Fibroblast of mammary gland (primary cell): ENCODE measurements around the gene TTBK1.
A peak's percentile ranks its signal among the peaks of the same experiment; 100 is the strongest.

ENCODE experiments used
- DNase-seq: peaks from one replicate; pipeline ENCODE4 v3.0.0-alpha.2; 2010; ENCODE audit warnings: low read depth
- H3K4me3 ChIP-seq: 2 replicates; pipeline ENCODE4 v1.5.1; 2011; ENCODE audit warnings: low read depth, mild to moderate bottlenecking, low read length, moderate library complexity; ENCODE audit not compliant: control insufficient read depth
- CTCF ChIP-seq: conservative IDR thresholded peaks from 2 replicates; pipeline ENCODE4 v1.5.1; 2011; ENCODE audit warnings: low read depth, low read length, inconsistent platforms; ENCODE audit not compliant: control insufficient read depth, insufficient read depth

Gene TTBK1

GRCh38 chr6:43262780-43263313 lies 19.6 kb downstream of the TTBK1 start:
- DNase-seq, result no peak
- TF ChIP-seq CTCF, result no peak
- no peak overlapping the region for H3K4me3 ChIP-seq

GRCh38 chr6:43263314-43264178 lies 20.3 kb downstream of the TTBK1 start:
- H3K4me3 ChIP-seq, result no peak overlapping the region
- DNase-seq, result peak; percentile 56
- peak; percentile 64 for TF ChIP-seq CTCF

- H3K4me3 ChIP-seq, result no peak overlapping the region
- no peak for DNase-seq
- no peak for TF ChIP-seq CTCF
Measured at GRCh38 chr6:43264599-43265145, 21.4 kb downstream of the TTBK1 start.

- no peak overlapping the region for H3K4me3 ChIP-seq
- no peak for TF ChIP-seq CTCF
- DNase-seq, result no peak
Measured at GRCh38 chr6:43265564-43265963, 22.3 kb downstream of the TTBK1 start.

GRCh38 chr6:43267619-43268354 lies 24.5 kb downstream of the TTBK1 start:
- no peak for DNase-seq
- no peak overlapping the region for H3K4me3 ChIP-seq
- TF ChIP-seq CTCF, result no peak

GRCh38 chr6:43268355-43268700 lies 25.0 kb downstream of the TTBK1 start:
- no peak for TF ChIP-seq CTCF
- no peak overlapping the region for H3K4me3 ChIP-seq
- no peak for DNase-seq
